ENCODE data around the gene RPS19BP1. TPM values are rescaled to one million over a fixed set of nuclear protein-coding genes. Genes with fewer than 3 reads are reported as not detected.
A peak's percentile ranks its signal among the peaks of the same experiment; 100 is the strongest.
"Not testable (repeated sequence)": the region's sequence is repeated elsewhere in the genome, so short reads cannot be mapped to it uniquely, and the experiment has no call there.

RPS19BP1 gene
- total RNA-seq, 1 donor from 2014 or later, result 48.2 TPM

GRCh38 chr22:39528681-39529486 lies 3.7 kb downstream of the RPS19BP1 start:
- peak; percentile 96 to 97 for DNase-seq (ENCODE audit: low read depth in 2 of 2)

DNA sequence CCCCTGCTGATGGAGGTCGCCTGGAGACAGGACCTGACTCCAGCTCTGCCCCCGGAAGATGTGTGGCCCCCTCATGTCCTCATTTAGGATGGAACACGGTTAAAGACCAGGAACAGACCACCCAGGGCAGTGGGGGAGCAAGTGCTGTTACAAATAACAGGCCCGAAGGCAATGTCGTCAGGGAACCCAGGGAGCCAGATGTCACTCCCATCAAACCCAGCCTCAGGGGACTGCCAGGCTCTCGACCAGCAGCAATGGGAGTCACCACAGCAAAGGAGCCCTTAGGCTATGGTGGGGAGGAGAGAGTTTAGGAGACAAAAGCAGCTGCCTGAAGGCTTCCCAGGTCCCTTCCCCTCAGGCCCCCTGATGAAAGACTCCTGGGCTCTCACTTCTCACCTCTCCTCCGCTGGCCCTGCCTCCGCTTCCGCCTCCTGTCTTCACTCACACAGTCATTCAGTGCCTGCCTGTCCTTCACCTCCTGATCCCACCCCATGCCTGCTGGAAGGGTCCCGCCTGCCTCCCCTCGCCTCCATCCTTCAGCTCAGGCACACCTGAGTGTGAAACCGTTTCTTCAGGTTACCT lies 4.4 kb downstream of the RPS19BP1 start:
- DNase-seq (ENCODE audit: low read depth in 2 of 2), result no peak

DNA sequence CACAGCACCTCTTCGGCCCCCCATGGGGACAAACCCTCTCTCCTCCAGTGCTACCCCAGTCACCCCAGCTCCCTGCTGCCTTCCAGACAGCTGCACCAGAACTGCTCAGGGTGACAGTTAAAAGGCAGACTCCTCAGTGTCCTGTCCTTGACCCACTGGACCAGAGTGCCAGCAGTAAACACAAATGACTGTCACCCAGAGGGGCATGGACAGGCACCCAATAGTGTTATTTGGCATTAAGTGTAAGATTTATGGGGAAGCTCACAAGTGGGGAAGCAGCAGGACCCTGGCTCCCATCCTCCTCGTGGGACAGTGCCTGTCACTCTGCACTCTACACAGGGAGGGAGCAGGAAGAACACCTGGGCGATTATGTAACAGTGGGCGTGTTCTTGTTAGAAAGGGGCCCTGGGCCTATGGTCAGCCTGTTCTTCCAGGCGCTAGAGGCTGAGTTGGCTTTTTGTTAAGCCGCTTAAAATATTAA lies 5.0 kb downstream of the RPS19BP1 start:
- DNase-seq (ENCODE audit: low read depth in 2 of 2), result no peak

GRCh38 chr22:39526736-39527171 lies 5.8 kb downstream of the RPS19BP1 start:
- no peak for DNase-seq (ENCODE audit: low read depth in 2 of 2)

DNA sequence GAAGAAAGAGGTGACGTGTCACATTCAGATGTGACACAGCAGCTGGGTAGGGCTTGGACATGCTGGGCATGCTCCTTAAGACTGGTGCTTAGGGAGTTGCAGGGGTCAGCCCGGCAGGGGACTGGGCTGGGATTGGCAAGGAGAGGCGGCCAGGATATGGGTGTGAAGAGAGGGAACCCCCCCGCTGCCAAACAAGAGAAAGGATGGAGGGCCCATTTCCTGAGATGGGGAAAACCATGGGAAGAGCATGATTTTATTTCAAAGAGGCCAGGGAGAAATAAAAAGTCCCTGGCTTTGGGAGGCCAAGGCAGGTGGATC lies 6.9 kb downstream of the RPS19BP1 start:
- no peak for DNase-seq (ENCODE audit: low read depth in 2 of 2)

DNA sequence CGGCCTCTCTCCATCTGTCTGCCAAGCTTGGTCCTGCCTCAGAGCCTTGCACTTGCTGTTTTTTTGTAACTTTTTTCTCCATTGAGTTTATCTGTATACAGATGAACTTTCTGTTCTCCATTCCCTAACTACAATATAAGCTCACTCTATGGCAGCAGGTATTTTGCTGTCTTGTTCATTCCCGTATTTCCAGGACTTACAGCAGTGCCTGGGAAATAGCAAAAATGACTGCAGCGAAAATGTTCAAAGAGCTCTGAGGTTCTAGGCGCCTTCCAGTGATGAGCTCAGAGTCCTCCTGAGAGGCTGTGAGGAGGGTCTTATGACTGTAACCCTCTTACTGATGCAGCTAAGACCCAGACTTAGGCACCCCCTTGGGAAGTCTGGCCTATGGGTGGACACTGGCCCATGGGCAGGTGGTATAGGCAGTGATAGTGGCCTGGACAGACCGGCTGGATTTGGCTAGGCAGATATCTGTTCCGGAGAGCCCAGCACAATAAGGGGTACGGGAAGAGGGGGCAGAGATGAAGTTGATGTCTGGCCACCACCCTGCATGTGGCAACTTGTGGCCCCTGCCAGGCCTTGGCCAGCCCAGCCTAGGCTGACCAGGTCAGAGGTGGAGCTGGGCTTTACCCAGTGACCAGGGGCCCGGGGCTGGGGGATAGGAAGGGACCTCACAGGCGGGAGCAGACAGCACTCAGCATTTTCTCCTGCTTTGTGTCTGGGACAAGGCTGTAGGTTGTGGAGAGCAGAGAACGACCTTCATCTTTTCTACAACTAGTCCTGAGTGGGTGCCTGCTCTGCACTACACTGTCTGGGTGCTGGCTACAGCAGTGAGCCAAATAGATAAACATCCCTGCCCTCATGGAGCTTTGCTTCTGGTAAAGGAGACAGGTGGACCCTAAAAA lies 7.5 kb downstream of the RPS19BP1 start:
- DNase-seq (ENCODE audit: low read depth in 2 of 2), result no peak

DNA sequence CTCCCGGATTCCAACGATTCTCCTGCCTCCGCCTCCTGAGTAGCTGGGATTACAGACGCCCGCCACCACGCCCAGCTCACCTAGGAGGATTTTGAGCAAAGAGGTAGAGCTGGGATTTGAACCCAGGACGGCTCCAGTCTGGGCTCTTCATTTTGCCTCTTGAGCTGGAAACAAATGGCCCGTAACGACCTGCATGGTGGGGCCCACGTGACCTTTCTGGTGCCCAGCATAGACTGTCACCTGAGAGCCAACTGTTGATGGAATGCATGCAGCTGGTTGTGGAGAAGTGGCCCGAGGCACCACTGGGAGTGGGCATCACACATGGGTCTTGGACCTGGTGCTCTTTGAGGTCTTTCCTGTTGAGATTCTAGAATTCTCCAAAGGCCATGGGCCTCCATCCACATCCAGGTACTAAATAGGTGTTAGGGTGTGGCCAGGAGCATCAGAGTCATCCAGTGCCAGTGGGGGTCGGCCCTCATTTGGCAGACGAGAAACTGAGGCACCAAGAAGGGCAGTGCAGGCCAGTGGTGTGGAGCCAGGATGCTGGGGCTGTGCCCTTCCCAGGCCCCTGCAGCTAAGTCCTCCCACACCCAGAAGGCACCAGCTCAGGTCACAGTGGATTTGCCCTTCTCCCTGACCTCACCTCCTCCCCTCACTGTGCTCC lies 8.3 kb downstream of the RPS19BP1 start:
- DNase-seq (ENCODE audit: low read depth in 2 of 2), result no peak

DNA sequence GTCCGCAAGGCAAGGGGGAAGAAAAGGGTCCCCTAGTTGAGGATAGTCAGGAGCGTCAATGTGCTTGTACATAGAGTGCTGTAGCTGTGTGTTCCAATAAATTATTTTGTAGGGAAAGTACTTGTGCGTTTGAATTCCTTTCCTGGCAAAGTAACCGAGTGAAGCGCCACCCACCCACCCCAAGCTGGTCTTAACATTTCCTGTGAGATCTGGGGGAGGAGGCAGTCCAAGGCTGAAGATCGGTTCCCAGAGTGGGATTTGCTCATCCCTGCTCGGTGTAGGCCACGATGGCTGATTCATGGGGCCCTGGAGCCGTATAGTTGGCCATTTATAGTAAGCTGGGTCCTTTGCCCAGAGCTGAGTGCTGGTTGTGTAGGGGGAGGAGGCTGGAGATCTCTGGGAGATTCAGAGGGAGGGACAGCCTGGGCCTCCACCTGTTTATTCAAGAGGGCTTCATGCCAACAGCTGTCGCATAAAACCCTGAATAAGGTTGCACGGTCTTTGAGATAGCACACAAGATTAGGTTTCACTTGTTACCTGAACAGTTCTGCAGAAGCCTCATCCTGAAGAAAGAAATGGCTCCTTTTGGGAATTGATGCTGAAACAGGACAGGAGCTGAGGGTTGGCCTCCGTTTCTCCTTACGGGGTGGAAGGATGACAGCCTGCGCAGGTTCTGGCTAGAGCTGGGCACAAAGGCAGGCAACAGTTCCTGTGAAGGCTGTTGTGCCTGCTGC lies 9.8 kb downstream of the RPS19BP1 start:
- peak; percentile 48 to 50 for DNase-seq (ENCODE audit: low read depth in 2 of 2)

- not testable (repeated sequence) for DNase-seq (ENCODE audit: low read depth in 2 of 2)
Observed at GRCh38 chr22:39522091-39522490, 10.5 kb downstream of the RPS19BP1 start.

GRCh38 chr22:39521106-39521885 lies 11.3 kb downstream of the RPS19BP1 start:
- DNase-seq (ENCODE audit: low read depth in 2 of 2), result peak in 1 of 2 donors; percentile 87

GRCh38 chr22:39520226-39521105 lies 12.1 kb downstream of the RPS19BP1 start, which contains the start of gene ATF4:
TSS of gene ATF4 (plus strand) at chr22:39520562. CDS start at chr22:39521446, 884 bp downstream.
- peak; percentile 93 to 95 for DNase-seq (ENCODE audit: low read depth in 2 of 2)

GRCh38 chr22:39519681-39520225 lies 12.8 kb downstream of the RPS19BP1 start:
- peak; percentile 100 for DNase-seq (ENCODE audit: low read depth in 2 of 2)

DNA sequence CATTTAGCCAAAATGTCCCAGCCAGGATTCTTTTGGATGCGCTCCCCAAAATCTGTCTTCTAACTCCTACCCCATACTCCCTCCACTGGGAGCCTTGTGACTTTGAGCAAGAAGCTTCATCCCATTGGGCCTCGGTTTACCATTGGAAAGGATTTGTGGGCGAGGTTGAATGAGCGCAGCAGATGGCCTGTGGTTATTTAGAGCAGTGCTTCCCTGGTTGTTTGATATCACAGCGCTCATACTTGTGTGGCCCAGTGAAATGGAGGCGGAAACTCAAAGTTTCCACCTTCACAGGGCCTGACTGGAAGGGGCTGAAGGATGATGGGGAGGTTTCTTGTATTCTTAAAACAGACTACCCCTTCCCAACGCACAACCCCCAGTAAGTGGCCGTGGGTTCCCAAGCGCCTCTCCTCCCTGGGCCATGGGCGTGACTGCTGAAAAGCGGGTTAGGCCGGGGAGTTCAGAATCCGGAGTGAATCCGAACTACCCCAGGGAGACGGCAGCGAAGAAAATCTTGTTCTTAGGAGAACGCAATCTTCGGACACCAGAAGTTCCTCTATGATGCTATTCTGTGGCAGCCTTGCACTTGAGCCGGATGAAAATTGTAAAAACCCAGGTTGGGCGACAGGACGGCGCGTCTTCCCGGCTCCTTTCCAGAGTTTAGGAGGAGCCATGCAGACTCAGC lies 13.4 kb downstream of the RPS19BP1 start:
- DNase-seq (ENCODE audit: low read depth in 2 of 2), result peak in 1 of 2 donors; percentile 38

GRCh38 chr22:39518144-39518786 lies 14.3 kb downstream of the RPS19BP1 start:
- DNase-seq (ENCODE audit: low read depth in 2 of 2), result no peak

DNA sequence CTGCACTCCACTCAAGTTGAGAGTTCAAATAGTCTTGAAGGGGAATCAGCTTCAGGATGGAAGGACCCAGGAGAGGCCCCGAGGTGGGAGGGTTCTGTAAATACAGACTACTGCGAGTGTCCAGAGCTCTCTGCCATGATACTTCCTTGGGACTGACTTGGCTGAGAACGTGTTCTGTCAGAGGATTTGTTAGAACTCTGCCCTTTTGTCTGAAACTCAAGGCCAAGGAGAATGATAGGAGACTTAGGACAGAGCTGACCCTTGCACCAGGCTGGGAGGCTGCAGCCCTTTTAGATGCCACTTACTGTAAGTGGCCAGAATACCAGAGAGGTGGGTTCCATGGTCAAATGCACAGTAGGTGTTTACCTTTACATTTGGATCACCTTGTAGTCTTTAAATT lies 15.1 kb downstream of the RPS19BP1 start:
- DNase-seq (ENCODE audit: low read depth in 2 of 2), result no peak

- no peak for DNase-seq (ENCODE audit: low read depth in 2 of 2)
Observed at GRCh38 chr22:39515266-39516050, 17.1 kb downstream of the RPS19BP1 start.

All from lung microvascular endothelial cell (primary cell).